Kidney (tissue), 14 donors: Measurements from ENCODE around the gene POLR2F. TPM values are rescaled to one million over a fixed set of nuclear protein-coding genes. Genes with fewer than 3 reads are reported as not detected.
"Not testable (repeated sequence)": the region's sequence is repeated elsewhere in the genome, so short reads cannot be mapped to it uniquely, and the experiment has no call there.

ENCODE experiments used
- DNase-seq, 5 donors: peaks; one replicate each; pipeline ENCODE4 v3.0.0-alpha.2; 2013 to 2020
- FAIRE-seq: peaks from 2 replicates; lab custom pipeline; 2012; peaks lifted over from hg19 to GRCh38; lab: Jason Lieb, UNC
- H3K27ac ChIP-seq, 2 donors: one replicate each; pipeline ENCODE4 v1.7.0; 2013; ENCODE audit warnings: low read depth in 2 of 2, low read length in 2 of 2, inconsistent platforms in 1 of 2
- H3K27me3 ChIP-seq: one replicate; pipeline ENCODE4 v1.7.1; 2013; ENCODE audit warnings: low read length, inconsistent platforms; ENCODE audit not compliant: control insufficient read depth, insufficient read depth
- H3K36me3 ChIP-seq, 3 donors: one replicate each; pipeline versions ENCODE4 v1.7.0 to v1.7.1; 2013; ENCODE audit warnings: low read length in 3 of 3, control low read depth in 1 of 3, inconsistent platforms in 1 of 3; ENCODE audit not compliant: insufficient read depth in 3 of 3, control insufficient read depth in 2 of 3
- H3K4me1 ChIP-seq, 3 donors: one replicate each; pipeline versions ENCODE4 v1.7.0 to v1.7.1; 2013; ENCODE audit warnings: low read length in 3 of 3, inconsistent platforms in 1 of 3, low read depth in 1 of 3; ENCODE audit not compliant: control insufficient read depth in 2 of 3, insufficient read depth in 2 of 3
- H3K4me3 ChIP-seq, 3 donors: one replicate each; pipeline versions ENCODE4 v1.7.0 to v1.8.1; 2013; ENCODE audit warnings: low read length in 3 of 3, control low read depth in 1 of 3, inconsistent platforms in 1 of 3
- H3K9ac ChIP-seq, 3 donors: one replicate each; pipeline versions ENCODE4 v1.7.0 to v1.7.1; 2013; ENCODE audit warnings: low read length in 3 of 3, control low read depth in 1 of 3, inconsistent platforms in 1 of 3
- H3K9me3 ChIP-seq, 3 donors: one replicate each; pipeline versions ENCODE4 v1.7.0 to v1.7.1; 2013; ENCODE audit warnings: low read length in 3 of 3, control low read depth in 1 of 3, inconsistent platforms in 1 of 3; ENCODE audit not compliant: control insufficient read depth in 2 of 3, insufficient read depth in 1 of 3
- CTCF ChIP-seq: IDR thresholded peaks from 3 replicates; pipeline ENCODE4 v1.5.1; 2012; ENCODE audit warnings: mild to moderate bottlenecking, moderate library complexity, borderline replicate concordance; ENCODE audit not compliant: insufficient read depth; ENCODE audit errors: extremely low read depth
- intact Hi-C: fragments of 100-400 bp; cut with DNase I; formaldehyde crosslinking; loops from one replicate; pipeline ENCODE4 v1.11.1; 2022
- polyA plus RNA-seq: library from polyadenylated mRNA; stranded (reverse); fragments of 350-450 nt; fragmentation: Illumina TruSeq; extraction: RNeasy Lipid Tissue Mini Kit (QIAGEN cat#74804); gene quantifications from one replicate; pipeline ENCODE4 v1.2.3, GENCODE V29; 2014; ENCODE audit warnings: low read depth, low replicate concordance; ENCODE audit not compliant: insufficient read depth
- total RNA-seq: library from RNA; stranded (reverse); fragmentation: NEBNext Ultra II Directional; extraction: Animal tissue kit (Norgen Biotek cat#: 25700); gene quantifications from one replicate; pipeline ENCODE4 v1.2.1, GENCODE V29; 2021
- donor health status: control.
- donor health status: control.
- donor health status: control.
- donor health status: control.
- donor health status: control.
- donor health status: DM: yes; HTN: yes; CAD: no.
- donor health status: Normal renal cell carcinoma (clear cell type).

The POLR2F gene
- total and polyA plus RNA-seq, 2 donors from 2014 or later: 57.9 to 121 TPM

- intact Hi-C loops: no loop called here
- FAIRE-seq (no peak), DNase-seq (no peak)
- Histone ChIP-seq H3K36me3 (peaks cover 0 to 3% (median 1%) of the 10 kb centered on the region in 3 donors), H3K9ac (no peak overlapping the region), H3K9me3 (no peaks in the 10 kb centered on the region), H3K27ac (no peak overlapping the region), H3K4me3 (no peak overlapping the region), H3K27me3 (no peaks in the 10 kb centered on the region), H3K4me1 (no peaks in the 10 kb centered on the region)
- no peak for TF ChIP-seq CTCF
Observed at GRCh38 chr22:37973271-37974170, 20.0 kb downstream of the POLR2F start.

GRCh38 chr22:37975153-37975552 lies 21.7 kb downstream of the POLR2F start:
- DNase-seq (no peak), FAIRE-seq (no peak)
- Histone ChIP-seq H3K9ac (no peak overlapping the region), H3K9me3 (no peaks in the 10 kb centered on the region), H3K4me3 (no peak overlapping the region), H3K4me1 (no peaks in the 10 kb centered on the region), H3K27ac (no peak overlapping the region), H3K27me3 (no peaks in the 10 kb centered on the region), H3K36me3 (peaks cover 0 to 3% (median 0%) of the 10 kb centered on the region in 3 donors)
- TF ChIP-seq CTCF: no peak
- intact Hi-C loops: no loop called here

- DNase-seq, H3K36me3 ChIP-seq, H3K27ac ChIP-seq, H3K9ac ChIP-seq, H3K4me3 ChIP-seq, H3K4me1 ChIP-seq, H3K27me3 ChIP-seq, intact Hi-C loops, FAIRE-seq, H3K9me3 ChIP-seq: not testable (repeated sequence)
Observed at GRCh38 chr22:37976022-37976421, 22.5 kb downstream of the POLR2F start.

GRCh38 chr22:37976547-37976946 lies 23.0 kb downstream of the POLR2F start:
- no peak for TF ChIP-seq CTCF
- peaks cover 0 to 4% (median 0%) of the 10 kb centered on the region in 3 donors for H3K4me1 ChIP-seq
- no peak for FAIRE-seq
- no peak overlapping the region for H3K27ac ChIP-seq
- DNase-seq: no peak
- H3K27me3 ChIP-seq: no peaks in the 10 kb centered on the region
- intact Hi-C loops: no loop called here
- no peaks in the 10 kb centered on the region for H3K9me3 ChIP-seq
- peaks cover 0 to 3% (median 0%) of the 10 kb centered on the region in 3 donors for H3K36me3 ChIP-seq
- H3K4me3 ChIP-seq: no peak overlapping the region
- H3K9ac ChIP-seq: no peak overlapping the region
